H9 (cell line): ENCODE results near the gene POU3F2. TPM values are rescaled to one million over a fixed set of nuclear protein-coding genes. Genes with fewer than 3 reads are reported as not detected.

Experiments
- DNase-seq: peaks from one replicate; pipeline ENCODE4 v3.0.0-alpha.2; 2017
- H2AFZ ChIP-seq: one replicate; pipeline ENCODE4 v1.6.1; 2013; ENCODE audit warnings: mild to moderate bottlenecking, low read length, control low read depth, moderate library complexity
- H2AK5ac ChIP-seq: 2 replicates; pipeline ENCODE4 v1.6.1; 2013; ENCODE audit warnings: low read length, control low read depth, mixed read lengths; ENCODE audit not compliant: insufficient read length
- H2BK120ac ChIP-seq: one replicate; pipeline ENCODE4 v1.6.1; 2013; ENCODE audit warnings: low read depth, mild to moderate bottlenecking, low read length, control low read depth, inconsistent platforms; ENCODE audit not compliant: poor library complexity, severe bottlenecking
- H2BK12ac ChIP-seq: 2 replicates; pipeline ENCODE4 v1.6.1; 2013; ENCODE audit warnings: low read length, control low read depth, mixed read lengths, low read depth; ENCODE audit not compliant: insufficient read length
- H2BK15ac ChIP-seq: 2 replicates; pipeline ENCODE4 v1.6.1; 2013; ENCODE audit warnings: low read depth, low read length, control low read depth
- H2BK20ac ChIP-seq: one replicate; pipeline ENCODE4 v1.6.1; 2013; ENCODE audit warnings: low read depth, mild to moderate bottlenecking, low read length, control low read depth, inconsistent platforms; ENCODE audit not compliant: poor library complexity, severe bottlenecking
- H2BK5ac ChIP-seq: 2 replicates; pipeline ENCODE4 v1.6.1; 2013; ENCODE audit warnings: low read length, control low read depth, mixed read lengths; ENCODE audit not compliant: insufficient read length
- H3K14ac ChIP-seq: 2 replicates; pipeline ENCODE4 v1.6.1; 2013; ENCODE audit warnings: low read length, control low read depth; ENCODE audit not compliant: insufficient read depth
- H3K18ac ChIP-seq: 2 replicates; pipeline ENCODE4 v1.6.1; 2013; ENCODE audit warnings: low read depth, mild to moderate bottlenecking, mixed read lengths, low read length, control low read depth; ENCODE audit not compliant: insufficient read length
- H3K23ac ChIP-seq: 2 replicates; pipeline ENCODE4 v1.6.1; 2013; ENCODE audit warnings: low read length, control low read depth, mixed read lengths, low read depth; ENCODE audit not compliant: insufficient read length
- H3K23me2 ChIP-seq: 2 replicates; pipeline ENCODE4 v1.6.1; 2013; ENCODE audit warnings: low read depth, mild to moderate bottlenecking, mixed read lengths, low read length, control low read depth; ENCODE audit not compliant: insufficient read length, poor library complexity, severe bottlenecking
- H3K27ac ChIP-seq: 2 replicates; pipeline ENCODE4 v1.5.1; 2013; ENCODE audit warnings: low read length, control low read depth, mixed read lengths, low read depth; ENCODE audit not compliant: insufficient read length
- H3K27me3 ChIP-seq: 2 replicates; pipeline ENCODE4 v1.6.1; 2013; ENCODE audit warnings: low read length, control low read depth, inconsistent platforms; ENCODE audit not compliant: insufficient read depth
- H3K4ac ChIP-seq: 2 replicates; pipeline ENCODE4 v1.6.1; 2013; ENCODE audit warnings: low read depth, mild to moderate bottlenecking, control low read depth, inconsistent platforms, low read length, moderate library complexity
- H3K4me1 ChIP-seq: 2 replicates; pipeline ENCODE4 v1.6.1; 2013; ENCODE audit warnings: low read length, control low read depth, inconsistent platforms; ENCODE audit not compliant: insufficient read depth
- H3K4me2 ChIP-seq: 2 replicates; pipeline ENCODE4 v1.6.1; 2013; ENCODE audit warnings: low read length, control low read depth, mixed read lengths; ENCODE audit not compliant: insufficient read length, insufficient read depth
- H3K56ac ChIP-seq: 2 replicates; pipeline ENCODE4 v1.6.1; 2013; ENCODE audit warnings: low read depth, mild to moderate bottlenecking, mixed read lengths, low read length, control low read depth; ENCODE audit not compliant: insufficient read length
- H3K79me1 ChIP-seq: 2 replicates; pipeline ENCODE4 v1.6.1; 2013; ENCODE audit warnings: low read depth, mild to moderate bottlenecking, moderate library complexity, low read length, control low read depth, inconsistent platforms; ENCODE audit not compliant: insufficient read depth, poor library complexity, severe bottlenecking
- H3K79me2 ChIP-seq: 2 replicates; pipeline ENCODE4 v1.6.1; 2013; ENCODE audit warnings: low read length, control low read depth, inconsistent platforms; ENCODE audit not compliant: insufficient read depth
- H3K9ac ChIP-seq: 2 replicates; pipeline ENCODE4 v1.6.1; 2013; ENCODE audit warnings: low read length, control low read depth, mixed read lengths; ENCODE audit not compliant: insufficient read length; ENCODE audit errors: extremely low read depth
- H3K9me3 ChIP-seq: one replicate; pipeline ENCODE4 v1.6.1; 2013; ENCODE audit warnings: low read depth, low read length, inconsistent platforms; ENCODE audit not compliant: control insufficient read depth
- H3T11ph ChIP-seq: one replicate; pipeline ENCODE4 v1.6.1; 2013; ENCODE audit warnings: mild to moderate bottlenecking, low read length, control low read depth, inconsistent platforms
- H4K20me1 ChIP-seq: one replicate; pipeline ENCODE4 v1.6.1; 2013; ENCODE audit not compliant: control insufficient read depth, insufficient read length, insufficient read depth
- H4K5ac ChIP-seq: 2 replicates; pipeline ENCODE4 v1.6.1; 2013; ENCODE audit warnings: low read depth, mild to moderate bottlenecking, mixed read lengths, low read length, control low read depth; ENCODE audit not compliant: insufficient read length
- H4K8ac ChIP-seq: replicated peaks from 2 replicates; pipeline ENCODE4 v1.6.1; 2013; ENCODE audit warnings: low read length, control low read depth, mixed read lengths, low read depth; ENCODE audit not compliant: insufficient read length
- H4K91ac ChIP-seq: 2 replicates; pipeline ENCODE4 v1.6.1; 2013; ENCODE audit warnings: low read depth, mild to moderate bottlenecking, moderate library complexity, mixed read lengths, low read length, control low read depth; ENCODE audit not compliant: insufficient read length
- H3K27ac Mint-ChIP-seq, 3 experiments: 2 replicates in 2 of 3; 3 replicates in 1 of 3; pipeline ENCODE4 v1.8.0; 2020 to 2021; ENCODE audit warnings: mixed read lengths in 3 of 3, mild to moderate bottlenecking in 1 of 3, moderate library complexity in 1 of 3
- H3K27me3 Mint-ChIP-seq: 2 replicates; pipeline ENCODE4 v1.8.0; 2021; ENCODE audit warnings: low read depth, mild to moderate bottlenecking, moderate library complexity, mixed read lengths
- H3K36me3 Mint-ChIP-seq, 3 experiments: 2 replicates in 2 of 3; 3 replicates in 1 of 3; pipeline ENCODE4 v1.8.0; 2020 to 2021; ENCODE audit warnings: low read depth in 3 of 3, mixed read lengths in 3 of 3; ENCODE audit not compliant: insufficient read depth in 1 of 3
- H3K4me1 Mint-ChIP-seq, 2 experiments: 2 replicates each; pipeline ENCODE4 v1.8.0; 2020; ENCODE audit warnings: mixed read lengths in 2 of 2
- H3K4me3 Mint-ChIP-seq, 2 experiments: 2 replicates in 1 of 2; 3 replicates in 1 of 2; pipeline ENCODE4 v1.8.0; 2020 to 2021; ENCODE audit warnings: mild to moderate bottlenecking in 2 of 2, mixed read lengths in 2 of 2, moderate library complexity in 1 of 2
- H3K9me3 Mint-ChIP-seq, 2 experiments: 2 replicates in 1 of 2; 3 replicates in 1 of 2; pipeline ENCODE4 v1.8.0; 2020; ENCODE audit warnings: mild to moderate bottlenecking in 2 of 2, mixed read lengths in 2 of 2, moderate library complexity in 1 of 2
- CTCF ChIP-seq: fragments of 200-600 bp; sonication (generic); conservative IDR thresholded peaks from 3 replicates; pipeline ENCODE4 v1.8.0; 2021; ENCODE audit warnings: antibody characterized with exemption, mild to moderate bottlenecking
- WGBS: extraction: QIAGEN DNeasy Blood & Tissue Kit; methylation state at CpG from one replicate; pipeline ENCODE4 v1.1.7; 2013; ENCODE audit warnings: missing lambda C conversion rate, low lambda C conversion rate, mixed read lengths; ENCODE audit not compliant: insufficient read length; ENCODE audit errors: extremely low coverage; 5-methylcytosine and 5-hydroxymethylcytosine counted together
- total RNA-seq: library from RNA; stranded (reverse); gene quantifications from 2 replicates; pipeline ENCODE4 v1.2.1, GENCODE V29; 2021

POU3F2 gene
- total RNA-seq, 1 experiment from 2014 or later = 0.09 TPM

GRCh38 chr6:98838975-98839374 is 4.6 kb downstream of the POU3F2 start:
- Histone ChIP-seq H3K79me2 (no peaks in the 10 kb centered on the region), H3K9ac (no peak overlapping the region), H4K8ac (no peak overlapping the region), H2BK120ac (no peak overlapping the region), H3K4me1 (peaks cover 7% of the 10 kb centered on the region; the same call in 1 of the 2 replicates), H3K27me3 (peaks cover 68% of the 10 kb centered on the region), H3K27ac (no peak overlapping the region), H3K4ac (no peak overlapping the region), H2BK20ac (no peak overlapping the region), H2BK5ac (no peak overlapping the region), H3K79me1 (no peaks in the 10 kb centered on the region), H3K9me3 (no peaks in the 10 kb centered on the region), H3K14ac (no peak overlapping the region), H3K18ac (no peak overlapping the region), H2AFZ (no peak overlapping the region), H4K20me1 (no peaks in the 10 kb centered on the region), H3T11ph (no peak overlapping the region), H4K91ac (no peak overlapping the region), H3K4me2 (no peak overlapping the region), H3K23me2 (peaks cover 18% of the 10 kb centered on the region), H3K23ac (no peak overlapping the region), H4K5ac (no peak overlapping the region), H2AK5ac (no peak overlapping the region), H2BK12ac (no peak overlapping the region), H2BK15ac (no peak overlapping the region), H3K56ac (no peak overlapping the region)
- no CpG with 5 or more reads among the region's 1 CpG for WGBS
- DNase-seq = no peak
- no peak overlapping the region for H3K27ac Mint-ChIP-seq
- peaks cover 97% of the 10 kb centered on the region for H3K27me3 Mint-ChIP-seq
- H3K36me3 Mint-ChIP-seq = no peaks in the 10 kb centered on the region; a peak in 1 of 7 replicates
- no peak for TF ChIP-seq CTCF
- H3K4me3 Mint-ChIP-seq = no peak overlapping the region
- peaks cover 0 to under 1% of the 10 kb centered on the region in 2 experiments; a peak in 1 of 5 replicates for H3K9me3 Mint-ChIP-seq
- H3K4me1 Mint-ChIP-seq = peaks cover 23 to 42% of the 10 kb centered on the region in 2 experiments
